Esophagus muscularis mucosa (tissue), 4 donors: ENCODE results near the gene ZSWIM5. TPM values are rescaled to one million over a fixed set of nuclear protein-coding genes. Genes with fewer than 3 reads are reported as not detected.
"Not testable (repeated sequence)": the region's sequence is repeated elsewhere in the genome, so short reads cannot be mapped to it uniquely, and the experiment has no call there.

Experiments used
- DNase-seq: peaks from one replicate; pipeline ENCODE4 v3.0.0-alpha.2; 2017; ENCODE audit errors: extremely low spot score
- H3K27ac ChIP-seq, 4 donors: fragments of 200-600 bp; sonication (generic); replicated peaks in 1 of 4; 1 replicate in 3 of 4; 2 replicates in 1 of 4; pipeline ENCODE4 v1.5.1; 2016 to 2019; ENCODE audit warnings: mild to moderate bottlenecking in 1 of 4
- H3K27me3 ChIP-seq, 4 donors: fragments of 200-600 bp; sonication (generic); one replicate each; pipeline versions ENCODE4 v1.5.1 to v1.6.0; 2016 to 2019
- H3K36me3 ChIP-seq, 4 donors: fragments of 200-600 bp; sonication (generic); one replicate each; pipeline ENCODE4 v1.5.1; 2016 to 2019
- H3K4me1 ChIP-seq, 4 donors: fragments of 200-600 bp; sonication (generic); one replicate each; pipeline ENCODE4 v1.5.1; 2016 to 2019
- H3K4me3 ChIP-seq, 4 donors: fragments of 200-600 bp; sonication (generic); 1 replicate in 2 of 4; 2 replicates in 2 of 4; pipeline ENCODE4 v1.5.1; 2016 to 2019; ENCODE audit warnings: mild to moderate bottlenecking in 4 of 4, moderate library complexity in 1 of 4
- H3K9me3 ChIP-seq, 4 donors: fragments of 200-600 bp; sonication (generic); 1 replicate in 3 of 4; 2 replicates in 1 of 4; pipeline ENCODE4 v1.5.1; 2016 to 2019
- EP300 ChIP-seq: sonication (generic); formaldehyde crosslinking; IDR thresholded peaks from one replicate; pipeline ENCODE4 v1.6.1; 2017; ENCODE audit warnings: antibody characterized with exemption
- POLR2A ChIP-seq: fragments of 450-650 bp; IDR thresholded peaks from one replicate; pipeline ENCODE4 v1.6.1; 2017; ENCODE audit warnings: antibody characterized with exemption, moderate library complexity, mild to moderate bottlenecking, low read depth
- POLR2AphosphoS5 ChIP-seq, 2 donors: sonication (generic); formaldehyde crosslinking; IDR thresholded peaks; one replicate each; pipeline ENCODE4 v1.6.1; 2017; ENCODE audit warnings: antibody characterized with exemption in 2 of 2
- WGBS: methylation state at CpG from one replicate; pipeline ENCODE4 v1.1.5; 2018; 5-methylcytosine and 5-hydroxymethylcytosine counted together
- intact Hi-C: fragments of 100-400 bp; cut with DNase I; formaldehyde crosslinking; loops from one replicate; pipeline ENCODE4 v1.15.1; 2023
- total RNA-seq, 4 donors: library from RNA; depleted of rRNA; stranded (reverse); fragments of >200 nt; gene quantifications; one replicate each; pipeline versions ENCODE4 v1.1.0 to v1.2.1, GENCODE V29; 2016
- TF ChIP-seq, protein P1 (sequence below), 3 experiments: fragments of 200-600 bp in 2 of 3; fragments of 450-650 bp in 1 of 3; sonication (generic) in 2 of 3; IDR thresholded peaks; one replicate each; pipeline ENCODE4 v1.5.1; 2017 to 2019; ENCODE audit warnings: antibody characterized with exemption in 3 of 3, mild to moderate bottlenecking in 2 of 3, moderate library complexity in 1 of 3

ZSWIM5 gene
- total RNA-seq, 4 donors from 2014 or later = 3.3 to 6.2 (median 5.3) TPM

DNA sequence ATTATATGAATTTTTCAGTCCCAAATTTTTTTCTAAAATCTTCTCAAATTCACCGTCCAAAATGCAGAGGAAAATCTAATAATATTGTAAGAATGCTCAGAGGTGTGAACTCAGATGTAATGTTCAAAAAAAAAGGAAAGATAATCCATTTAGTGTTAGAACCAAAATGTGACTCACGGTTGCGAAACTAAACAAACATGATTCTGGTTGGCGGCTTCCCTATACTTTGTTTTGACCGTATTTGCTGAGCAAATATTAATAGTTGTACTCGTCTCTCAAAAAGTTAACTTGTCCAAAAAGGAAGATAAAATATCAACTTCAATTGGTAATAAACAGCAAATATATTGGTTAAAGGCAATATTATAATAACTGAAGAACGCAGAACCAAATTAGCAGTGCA is 34.4 kb downstream of the ZSWIM5 start:
- intact Hi-C loops = no loop called here
- WGBS = 81% methylated on average over 7 of the region's 7 CpGs
- Histone ChIP-seq H3K27ac (no peak overlapping the region), H3K27me3 (no peaks in the 10 kb centered on the region), H3K4me3 (no peak overlapping the region), H3K36me3 (no peaks in the 10 kb centered on the region), H3K9me3 (no peaks in the 10 kb centered on the region), H3K4me1 (no peaks in the 10 kb centered on the region)
- DNase-seq = no peak
- no peak for TF ChIP-seq POLR2A
- no peak for TF ChIP-seq POLR2AphosphoS5 (IDR thresholded peaks at IDR 0.05)
- TF ChIP-seq, protein P1, sequence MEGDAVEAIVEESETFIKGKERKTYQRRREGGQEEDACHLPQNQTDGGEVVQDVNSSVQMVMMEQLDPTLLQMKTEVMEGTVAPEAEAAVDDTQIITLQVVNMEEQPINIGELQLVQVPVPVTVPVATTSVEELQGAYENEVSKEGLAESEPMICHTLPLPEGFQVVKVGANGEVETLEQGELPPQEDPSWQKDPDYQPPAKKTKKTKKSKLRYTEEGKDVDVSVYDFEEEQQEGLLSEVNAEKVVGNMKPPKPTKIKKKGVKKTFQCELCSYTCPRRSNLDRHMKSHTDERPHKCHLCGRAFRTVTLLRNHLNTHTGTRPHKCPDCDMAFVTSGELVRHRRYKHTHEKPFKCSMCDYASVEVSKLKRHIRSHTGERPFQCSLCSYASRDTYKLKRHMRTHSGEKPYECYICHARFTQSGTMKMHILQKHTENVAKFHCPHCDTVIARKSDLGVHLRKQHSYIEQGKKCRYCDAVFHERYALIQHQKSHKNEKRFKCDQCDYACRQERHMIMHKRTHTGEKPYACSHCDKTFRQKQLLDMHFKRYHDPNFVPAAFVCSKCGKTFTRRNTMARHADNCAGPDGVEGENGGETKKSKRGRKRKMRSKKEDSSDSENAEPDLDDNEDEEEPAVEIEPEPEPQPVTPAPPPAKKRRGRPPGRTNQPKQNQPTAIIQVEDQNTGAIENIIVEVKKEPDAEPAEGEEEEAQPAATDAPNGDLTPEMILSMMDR (IDR thresholded peaks at IDR 0.05) = no peak
- no peak for TF ChIP-seq EP300

DNA sequence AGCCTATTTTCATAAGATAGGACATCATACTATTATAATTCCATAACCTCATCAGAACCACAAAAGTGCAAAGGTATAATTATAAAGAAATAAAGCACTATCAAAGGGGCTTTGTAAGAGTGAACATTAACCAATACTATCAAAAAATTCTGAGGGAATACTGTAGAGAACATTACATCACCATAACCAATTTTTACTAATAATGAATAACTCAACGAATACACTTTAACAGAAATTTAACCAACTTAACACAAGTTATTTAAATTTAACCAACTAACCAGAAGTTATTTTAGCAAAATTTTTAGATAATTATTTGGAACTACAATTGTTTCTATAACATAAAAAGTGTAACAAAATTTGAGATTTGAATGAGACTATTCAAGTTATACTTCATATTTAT is 34.8 kb downstream of the ZSWIM5 start:
- no peak for DNase-seq
- Histone ChIP-seq H3K27me3 (no peaks in the 10 kb centered on the region), H3K36me3 (no peaks in the 10 kb centered on the region), H3K4me1 (no peaks in the 10 kb centered on the region), H3K4me3 (no peak overlapping the region), H3K9me3 (no peaks in the 10 kb centered on the region), H3K27ac (no peak overlapping the region)
- TF ChIP-seq, protein P1 (IDR thresholded peaks at IDR 0.05) = no peak
- TF ChIP-seq POLR2AphosphoS5 (IDR thresholded peaks at IDR 0.05) (no peak), EP300 (no peak), POLR2A (no peak)
- WGBS = 86% methylated on average over 1 of the region's 1 CpG
- intact Hi-C loops = no loop called here

DNA sequence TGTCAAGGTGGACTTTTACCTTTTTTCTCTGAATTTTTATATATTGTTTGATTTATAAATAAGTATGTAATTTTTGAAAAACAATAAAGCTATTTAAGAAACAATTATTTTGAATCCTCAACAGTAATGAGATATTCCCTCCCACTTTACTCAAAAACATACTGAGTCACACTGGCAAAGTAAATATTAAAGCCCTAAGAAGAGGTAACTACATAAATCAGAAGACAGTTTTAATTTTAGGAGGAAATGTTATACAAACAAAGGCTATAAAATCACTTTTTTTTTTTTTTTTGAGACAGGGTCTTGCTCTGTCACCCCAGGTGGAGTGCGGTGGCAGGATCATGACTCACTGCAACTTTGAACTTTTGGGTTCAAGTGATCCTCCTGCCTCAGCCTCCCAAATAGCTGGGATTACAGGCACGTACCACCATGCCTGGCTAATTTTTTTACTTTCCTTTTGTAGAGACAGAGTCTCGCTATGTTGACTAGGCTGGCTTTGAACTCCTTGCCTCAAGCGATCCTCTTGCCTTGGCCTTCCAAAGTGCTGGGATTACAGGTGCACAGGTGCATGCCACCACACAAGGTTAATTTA is 36.2 kb downstream of the ZSWIM5 start:
- no peaks in the 10 kb centered on the region for H3K27me3 ChIP-seq
- intact Hi-C loops = no loop called here
- H3K27ac ChIP-seq = no peak overlapping the region
- no peak overlapping the region for H3K4me3 ChIP-seq
- H3K36me3 ChIP-seq = no peaks in the 10 kb centered on the region
- H3K4me1 ChIP-seq = no peaks in the 10 kb centered on the region
- DNase-seq = no peak
- no peak for TF ChIP-seq POLR2A
- TF ChIP-seq EP300 = no peak
- no peak for TF ChIP-seq POLR2AphosphoS5 (IDR thresholded peaks at IDR 0.05)
- TF ChIP-seq, protein P1 (IDR thresholded peaks at IDR 0.05) = no peak
- no peaks in the 10 kb centered on the region for H3K9me3 ChIP-seq
- 90% methylated on average over 4 of the region's 4 CpGs for WGBS

DNA sequence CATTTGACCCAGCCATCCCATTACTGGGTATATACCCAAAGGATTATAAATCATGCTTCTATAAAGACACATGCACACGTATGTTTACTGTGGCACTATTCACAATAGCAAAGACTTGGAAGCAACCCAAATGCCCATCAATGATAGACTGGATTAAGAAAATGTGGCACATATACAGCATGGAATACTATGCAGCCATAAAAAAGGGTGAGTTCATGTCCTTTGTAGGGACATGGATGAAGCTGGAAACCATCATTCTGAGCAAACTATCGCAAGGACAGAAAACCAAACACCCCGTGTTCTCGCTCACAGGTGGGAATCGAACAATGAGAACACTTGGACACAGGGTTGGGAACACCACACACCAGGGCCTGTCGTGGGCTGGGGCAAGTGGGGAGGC is 38.5 kb downstream of the ZSWIM5 start:
- 94% methylated on average over 6 of the region's 6 CpGs for WGBS
- DNase-seq, intact Hi-C loops: not testable (repeated sequence)

DNA sequence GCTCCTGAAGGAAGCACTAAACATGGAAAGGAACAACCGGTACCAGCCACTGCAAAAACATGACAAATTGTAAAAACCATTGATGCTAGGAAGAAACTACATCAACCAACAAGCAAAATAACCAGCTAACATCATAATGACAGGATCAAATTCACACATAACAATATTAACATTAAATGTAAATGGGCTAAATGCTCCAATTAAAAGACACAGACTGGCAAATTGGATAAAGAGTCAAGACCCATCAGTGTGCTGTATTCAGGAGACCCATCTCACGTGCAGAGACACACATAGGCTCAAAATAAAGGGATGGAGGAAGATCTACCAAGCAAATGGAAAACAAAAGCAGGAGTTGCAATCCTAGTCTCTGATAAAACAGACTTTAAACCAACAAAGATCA is 42.1 kb downstream of the ZSWIM5 start:
- H3K9me3 ChIP-seq, H3K4me3 ChIP-seq, intact Hi-C loops, H3K27me3 ChIP-seq, DNase-seq, H3K36me3 ChIP-seq, H3K27ac ChIP-seq, H3K4me1 ChIP-seq: not testable (repeated sequence)
- 92% methylated on average over 2 of the region's 2 CpGs for WGBS

More for the DNA sequence above, 38.5 kb downstream of the ZSWIM5 start:
- H3K4me1 ChIP-seq, H3K27me3 ChIP-seq, H3K36me3 ChIP-seq, H3K27ac ChIP-seq, H3K4me3 ChIP-seq, H3K9me3 ChIP-seq: not testable (repeated sequence)

DNA sequence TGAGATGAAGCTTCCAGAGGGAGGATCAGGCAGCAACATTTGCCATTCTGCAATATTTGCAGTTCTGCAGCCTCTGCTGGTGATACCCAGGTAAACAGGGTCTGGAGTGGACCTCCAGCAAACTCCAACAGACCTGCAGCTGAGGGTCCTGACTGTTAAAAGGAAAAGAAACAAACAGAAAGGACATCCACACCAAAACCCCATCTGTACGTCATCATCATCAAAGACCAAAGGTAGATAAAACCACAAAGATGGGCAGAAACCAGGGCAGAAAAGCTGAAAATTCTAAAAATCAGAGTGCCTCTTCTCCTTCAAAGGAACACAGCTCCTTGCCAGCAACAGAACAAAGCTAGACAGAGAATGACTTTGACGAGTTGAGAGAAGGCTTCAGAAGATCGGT is 43.3 kb downstream of the ZSWIM5 start:
- DNase-seq, H3K4me1 ChIP-seq, H3K27me3 ChIP-seq, intact Hi-C loops, H3K9me3 ChIP-seq, H3K27ac ChIP-seq, H3K36me3 ChIP-seq, H3K4me3 ChIP-seq: not testable (repeated sequence)
- WGBS = 94% methylated on average over 3 of the region's 3 CpGs

DNA sequence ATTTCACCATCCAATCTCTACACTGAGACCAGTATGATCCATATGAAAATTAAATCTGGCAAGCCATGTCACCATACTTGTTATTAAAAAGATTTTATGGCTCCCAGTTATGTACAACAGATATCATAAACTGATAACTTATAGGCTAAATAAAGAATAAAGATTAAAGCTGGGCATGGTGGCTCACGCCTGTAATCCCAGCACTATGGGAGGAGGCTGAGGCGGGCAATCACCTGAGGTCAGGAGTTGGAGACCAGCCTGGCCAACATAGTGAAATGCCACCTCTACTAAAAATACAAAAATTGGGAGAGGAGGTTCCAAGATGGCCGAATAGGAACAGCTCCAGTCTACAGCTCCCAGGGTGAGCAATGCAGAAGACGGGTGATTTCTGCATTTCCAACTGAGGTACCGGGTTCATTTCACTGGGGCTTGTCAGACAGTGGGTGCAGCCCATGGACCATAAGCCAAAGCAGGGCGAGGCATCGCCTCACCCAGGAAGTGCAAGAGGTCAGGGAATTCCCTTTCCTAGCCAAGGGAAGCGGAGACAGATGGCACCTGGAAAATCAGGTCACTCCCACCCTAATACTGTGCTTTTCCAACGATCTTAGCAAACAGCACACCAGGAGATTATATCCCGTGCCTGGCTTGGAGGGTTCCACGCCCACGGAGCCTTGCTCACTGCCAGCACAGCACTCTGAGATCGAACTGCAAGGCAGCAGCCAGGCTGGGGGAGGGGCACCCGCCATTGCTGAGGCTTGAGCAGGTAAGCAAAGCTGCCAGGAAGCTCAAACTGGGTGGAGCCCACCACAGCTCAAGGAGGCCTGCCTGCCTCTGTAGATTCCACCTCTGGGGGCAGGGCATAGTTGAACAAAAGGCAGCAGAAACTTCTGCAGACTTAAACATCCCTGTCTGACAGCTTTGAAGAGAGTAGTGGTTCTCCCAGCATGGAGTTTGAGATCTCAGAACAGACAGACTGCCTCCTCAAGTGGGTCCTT is 44.1 kb downstream of the ZSWIM5 start:
- intact Hi-C loops, H3K4me3 ChIP-seq, DNase-seq, H3K36me3 ChIP-seq, H3K9me3 ChIP-seq, H3K4me1 ChIP-seq, H3K27ac ChIP-seq, H3K27me3 ChIP-seq: not testable (repeated sequence)
- 96% methylated on average over 8 of the region's 14 CpGs for WGBS
